ENCODE measurements around the gene CPSF4. TPM values are rescaled to one million over a fixed set of nuclear protein-coding genes. Genes with fewer than 3 reads are reported as not detected.

CPSF4 gene
- 48.7 and 63.6 TPM in 2 replicates for total RNA-seq (2014; rRNA removed; shearing (Covaris generic); ENCODE audit: low replicate concordance)

DNA sequence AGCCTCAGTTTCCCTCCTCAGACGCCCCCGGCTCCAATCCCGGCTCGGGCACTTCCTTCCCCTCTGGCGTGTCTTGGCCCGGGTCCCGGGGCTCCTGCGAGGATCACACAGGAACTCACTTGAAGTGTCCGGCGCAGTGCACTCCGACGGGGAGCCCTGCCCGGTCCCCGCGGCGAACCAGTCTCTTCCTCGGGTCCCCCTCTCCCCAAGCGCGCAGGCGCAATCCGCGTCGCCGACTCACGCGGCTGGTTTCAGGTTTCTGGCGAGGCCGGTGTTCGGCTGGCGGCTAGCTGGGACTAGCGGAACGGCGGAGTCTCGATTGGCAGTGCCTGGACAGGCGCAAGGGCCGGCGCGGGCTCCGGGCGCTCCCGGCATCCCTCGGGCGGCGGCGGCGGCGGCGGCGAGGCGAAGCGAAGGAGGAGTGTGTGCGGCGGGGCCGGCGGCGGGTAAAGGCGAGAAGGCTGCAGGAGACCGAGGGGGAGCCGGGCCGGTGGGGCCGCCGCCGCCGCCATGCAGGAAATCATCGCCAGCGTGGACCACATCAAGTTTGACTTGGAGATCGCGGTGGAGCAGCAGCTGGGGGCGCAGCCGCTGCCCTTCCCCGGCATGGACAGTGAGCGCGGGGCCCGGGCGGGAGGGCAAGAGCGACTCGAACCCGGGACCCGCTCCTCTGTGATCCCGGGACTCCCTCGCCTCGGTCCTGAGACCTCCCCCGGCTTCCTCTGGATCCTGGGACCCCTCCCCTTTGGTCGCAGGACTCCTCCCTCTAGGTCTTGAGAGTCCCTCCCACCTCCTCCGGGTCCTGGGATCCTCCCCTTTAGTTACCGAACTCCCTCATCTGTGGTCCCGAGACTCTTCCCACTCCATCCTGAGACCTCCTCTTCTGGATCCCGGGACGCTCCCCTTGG is at the start of gene CPSF4, which contains the start of gene PTCD1:
Gene CPSF4 (plus strand): TSS at position 371 of the 908 bp plus-strand sequence. CDS start 140 bp downstream, at position 511.
Gene PTCD1 (minus strand): TSS at position 226 of the 908 bp plus-strand sequence. CDS start 3,556 bp downstream, outside the sequence.
- H3K36me3 ChIP-seq (ENCODE audit: insufficient read depth, low read length) = peaks cover 7% of the 10 kb centered on the region
- no peaks in the 10 kb centered on the region for H3K27me3 ChIP-seq (ENCODE audit: low read length)
- peak within 1 kb of the TSS; percentile 92 for H3K4me3 ChIP-seq (ENCODE audit: low read length)
- peak; percentile 97 for DNase-seq
- no peaks in the 10 kb centered on the region for H3K9me2 ChIP-seq (replicated peaks; ENCODE audit: insufficient read depth, low read length)
- peaks cover 18% of the 10 kb centered on the region for H3K4me1 ChIP-seq (ENCODE audit: low read length)
- no peaks in the 10 kb centered on the region for H3K9me3 ChIP-seq (ENCODE audit: low read length)
- peaks cover 72% of the 10 kb centered on the region for H3K79me2 ChIP-seq (ENCODE audit: low read length)
- H3K9ac ChIP-seq (ENCODE audit: low read length) = peak within 1 kb of the TSS; percentile 96
- peaks cover 12% of the 10 kb centered on the region; the same call in 1 of the 2 replicates for H4K20me1 ChIP-seq (ENCODE audit: insufficient read depth, low read depth, low read length)
- peak within 1 kb of the TSS; percentile 90 for H3K4me2 ChIP-seq (ENCODE audit: low read depth, low read length, poor library complexity, severe bottlenecking)
- H2AFZ ChIP-seq (ENCODE audit: low read length) = peak within 1 kb of the TSS; percentile 93
- H3K27ac ChIP-seq (ENCODE audit: low read length) = peak within 1 kb of the TSS; percentile 57; the same call in 1 of the 2 replicates

DNA sequence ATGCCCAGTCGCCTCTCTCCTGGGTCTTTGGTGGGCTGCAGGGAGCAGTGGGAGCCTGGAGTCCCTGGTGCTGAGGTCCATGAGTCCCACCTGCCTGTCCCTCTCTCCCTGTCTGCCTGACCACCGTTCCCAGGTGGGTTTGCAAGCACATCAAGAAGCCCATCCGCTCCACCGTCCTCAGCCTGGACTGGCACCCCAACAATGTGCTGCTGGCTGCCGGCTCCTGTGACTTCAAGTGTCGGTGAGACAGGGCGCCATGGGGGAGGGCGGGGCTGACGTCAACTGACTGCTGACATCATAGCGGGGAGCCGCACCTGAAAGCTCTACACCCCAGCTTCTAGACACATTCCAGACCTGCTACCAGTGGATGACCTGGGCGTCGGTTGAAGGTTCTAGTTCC is 49.0 kb upstream of the CPSF4 start:
- no peaks in the 10 kb centered on the region for H3K9me3 ChIP-seq (ENCODE audit: low read length)
- peaks cover 8% of the 10 kb centered on the region for H4K20me1 ChIP-seq (ENCODE audit: insufficient read depth, low read depth, low read length)
- no peaks in the 10 kb centered on the region; the same call in 1 of the 2 replicates for H3K4me1 ChIP-seq (ENCODE audit: low read length)
- H3K36me3 ChIP-seq (ENCODE audit: insufficient read depth, low read length) = peaks cover 11% of the 10 kb centered on the region; the same call in 1 of the 2 replicates
- H3K4me2 ChIP-seq (ENCODE audit: low read depth, low read length, poor library complexity, severe bottlenecking) = no peak overlapping the region
- no peak for DNase-seq
- no peak overlapping the region for H3K27ac ChIP-seq (ENCODE audit: low read length)
- H3K9me2 ChIP-seq (replicated peaks; ENCODE audit: insufficient read depth, low read length) = no peaks in the 10 kb centered on the region
- no peak overlapping the region for H3K9ac ChIP-seq (ENCODE audit: low read length)
- no peaks in the 10 kb centered on the region; the same call in 1 of the 2 replicates for H3K79me2 ChIP-seq (ENCODE audit: low read length)
- H3K4me3 ChIP-seq (ENCODE audit: low read length) = no peak overlapping the region
- H3K27me3 ChIP-seq (ENCODE audit: low read length) = no peaks in the 10 kb centered on the region
- no peak overlapping the region for H2AFZ ChIP-seq (ENCODE audit: low read length)

DNA sequence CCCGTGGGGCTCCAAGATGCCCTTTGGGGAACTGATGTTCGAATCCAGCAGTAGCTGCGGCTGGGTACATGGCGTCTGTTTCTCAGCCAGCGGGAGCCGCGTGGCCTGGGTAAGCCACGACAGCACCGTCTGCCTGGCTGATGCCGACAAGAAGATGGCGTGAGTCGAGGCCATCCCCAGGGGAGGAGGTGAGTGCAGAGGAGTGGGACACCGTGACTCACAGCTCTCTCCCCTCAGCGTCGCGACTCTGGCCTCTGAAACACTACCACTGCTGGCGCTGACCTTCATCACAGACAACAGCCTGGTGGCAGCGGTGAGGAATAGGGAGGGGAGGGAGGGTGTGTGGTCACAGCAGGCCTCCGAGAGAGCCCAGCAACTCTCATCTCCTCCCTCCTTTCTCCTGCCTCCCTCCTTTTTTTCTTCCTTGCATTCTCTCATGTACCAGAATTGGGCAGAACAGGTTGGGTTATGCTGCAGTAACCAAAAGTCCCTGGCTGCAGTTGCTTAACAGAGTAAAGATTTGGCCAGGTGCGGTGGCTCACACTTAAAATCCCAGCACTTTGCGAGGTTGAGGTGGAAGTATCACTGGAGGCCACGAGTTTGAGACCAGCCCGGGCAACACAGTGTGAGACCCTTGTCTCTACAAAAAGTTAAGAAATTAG is 47.7 kb upstream of the CPSF4 start:
- Histone ChIP-seq H3K4me3 (ENCODE audit: low read length) (no peak overlapping the region), H3K27me3 (ENCODE audit: low read length) (no peaks in the 10 kb centered on the region), H3K9me2 (replicated peaks; ENCODE audit: insufficient read depth, low read length) (no peaks in the 10 kb centered on the region), H3K9ac (ENCODE audit: low read length) (no peak overlapping the region), H3K36me3 (ENCODE audit: insufficient read depth, low read length) (peaks cover 14% of the 10 kb centered on the region), H4K20me1 (ENCODE audit: insufficient read depth, low read depth, low read length) (peaks cover 15% of the 10 kb centered on the region), H3K4me2 (ENCODE audit: low read depth, low read length, poor library complexity, severe bottlenecking) (no peak overlapping the region), H2AFZ (ENCODE audit: low read length) (no peak overlapping the region), H3K27ac (ENCODE audit: low read length) (no peak overlapping the region), H3K79me2 (ENCODE audit: low read length) (no peaks in the 10 kb centered on the region; the same call in 1 of the 2 replicates), H3K4me1 (ENCODE audit: low read length) (no peaks in the 10 kb centered on the region; the same call in 1 of the 2 replicates), H3K9me3 (ENCODE audit: low read length) (no peaks in the 10 kb centered on the region)
- no peak for DNase-seq

DNA sequence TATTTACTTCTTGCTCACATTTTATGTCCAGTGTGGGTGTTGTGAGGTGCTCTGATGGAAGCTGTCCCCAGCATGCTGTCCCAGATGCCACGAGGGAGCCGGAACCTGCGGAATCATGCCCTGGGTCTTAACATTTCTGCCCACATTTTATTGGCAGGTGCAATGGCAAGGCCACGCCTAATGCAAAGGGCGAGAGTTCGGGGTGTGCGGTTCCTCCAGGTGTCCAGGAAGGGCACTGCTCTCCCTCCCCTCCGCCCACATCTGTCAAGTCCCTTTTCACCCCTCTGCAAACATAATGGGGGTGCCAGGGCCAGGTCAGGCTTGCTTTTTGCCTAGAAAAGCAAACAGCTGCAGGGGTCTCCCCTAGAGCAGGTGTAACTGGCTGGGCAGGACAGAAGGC is 46.7 kb upstream of the CPSF4 start:
- Histone ChIP-seq H3K4me1 (ENCODE audit: low read length) (no peaks in the 10 kb centered on the region; the same call in 1 of the 2 replicates), H3K27me3 (ENCODE audit: low read length) (no peaks in the 10 kb centered on the region), H3K4me3 (ENCODE audit: low read length) (no peak overlapping the region), H3K4me2 (ENCODE audit: low read depth, low read length, poor library complexity, severe bottlenecking) (no peak overlapping the region), H3K9ac (ENCODE audit: low read length) (no peak overlapping the region), H3K27ac (ENCODE audit: low read length) (no peak overlapping the region), H3K9me3 (ENCODE audit: low read length) (no peaks in the 10 kb centered on the region), H2AFZ (ENCODE audit: low read length) (no peak overlapping the region), H3K9me2 (replicated peaks; ENCODE audit: insufficient read depth, low read length) (no peaks in the 10 kb centered on the region), H3K79me2 (ENCODE audit: low read length) (no peaks in the 10 kb centered on the region; the same call in 1 of the 2 replicates), H4K20me1 (ENCODE audit: insufficient read depth, low read depth, low read length) (peaks cover 21% of the 10 kb centered on the region), H3K36me3 (ENCODE audit: insufficient read depth, low read length) (peaks cover 16% of the 10 kb centered on the region)
- no peak for DNase-seq

DNA sequence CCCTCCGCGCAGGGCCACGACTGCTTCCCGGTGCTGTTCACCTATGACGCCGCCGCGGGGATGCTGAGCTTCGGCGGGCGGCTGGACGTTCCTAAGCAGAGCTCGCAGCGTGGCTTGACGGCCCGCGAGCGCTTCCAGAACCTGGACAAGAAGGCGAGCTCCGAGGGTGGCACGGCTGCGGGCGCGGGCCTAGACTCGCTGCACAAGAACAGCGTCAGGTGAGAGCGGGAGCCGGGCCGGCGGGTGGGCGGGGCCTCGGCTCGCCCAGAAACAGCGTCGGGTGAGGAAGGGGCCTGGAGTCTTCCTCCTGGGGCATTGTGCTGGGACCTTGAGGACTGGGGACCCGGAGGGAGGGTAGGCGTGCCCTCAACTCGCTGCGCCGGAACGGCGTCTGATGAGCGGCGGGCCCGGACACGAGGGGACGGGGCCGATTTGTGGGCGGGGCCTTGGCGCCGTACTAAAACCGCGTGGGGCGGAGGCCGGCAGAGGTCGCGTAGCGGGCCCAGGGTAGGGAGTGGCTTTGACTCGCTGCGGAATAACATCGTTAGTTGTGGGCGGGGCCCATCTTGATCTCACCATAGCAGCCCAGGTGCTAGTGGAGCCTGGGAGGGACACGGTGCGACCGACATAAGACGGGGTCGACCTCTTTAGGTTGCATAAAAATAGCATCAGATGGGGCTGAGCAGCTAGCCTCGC is 45.9 kb upstream of the CPSF4 start:
- Histone ChIP-seq H3K36me3 (ENCODE audit: insufficient read depth, low read length) (peaks cover 23% of the 10 kb centered on the region), H3K9ac (ENCODE audit: low read length) (no peak overlapping the region), H3K27me3 (ENCODE audit: low read length) (no peaks in the 10 kb centered on the region), H4K20me1 (ENCODE audit: insufficient read depth, low read depth, low read length) (peaks cover 26% of the 10 kb centered on the region), H3K4me2 (ENCODE audit: low read depth, low read length, poor library complexity, severe bottlenecking) (no peak overlapping the region), H3K4me1 (ENCODE audit: low read length) (no peaks in the 10 kb centered on the region; the same call in 1 of the 2 replicates), H3K9me2 (replicated peaks; ENCODE audit: insufficient read depth, low read length) (no peaks in the 10 kb centered on the region), H3K79me2 (ENCODE audit: low read length) (no peaks in the 10 kb centered on the region; the same call in 1 of the 2 replicates), H2AFZ (ENCODE audit: low read length) (no peak overlapping the region), H3K9me3 (ENCODE audit: low read length) (no peaks in the 10 kb centered on the region), H3K4me3 (ENCODE audit: low read length) (no peak overlapping the region), H3K27ac (ENCODE audit: low read length) (no peak overlapping the region)
- DNase-seq = peak; percentile 67

- H2AFZ ChIP-seq (ENCODE audit: low read length) = no peak overlapping the region
- no peaks in the 10 kb centered on the region for H3K27me3 ChIP-seq (ENCODE audit: low read length)
- no peak overlapping the region for H3K27ac ChIP-seq (ENCODE audit: low read length)
- no peaks in the 10 kb centered on the region for H3K9me2 ChIP-seq (replicated peaks; ENCODE audit: insufficient read depth, low read length)
- no peaks in the 10 kb centered on the region; the same call in 1 of the 2 replicates for H3K4me1 ChIP-seq (ENCODE audit: low read length)
- H3K36me3 ChIP-seq (ENCODE audit: insufficient read depth, low read length) = peaks cover 30% of the 10 kb centered on the region
- no peak overlapping the region for H3K4me2 ChIP-seq (ENCODE audit: low read depth, low read length, poor library complexity, severe bottlenecking)
- no peak for DNase-seq
- no peaks in the 10 kb centered on the region; the same call in 1 of the 2 replicates for H3K79me2 ChIP-seq (ENCODE audit: low read length)
- H3K9ac ChIP-seq (ENCODE audit: low read length) = no peak overlapping the region
- H3K4me3 ChIP-seq (ENCODE audit: low read length) = no peak overlapping the region
- no peaks in the 10 kb centered on the region for H3K9me3 ChIP-seq (ENCODE audit: low read length)
- H4K20me1 ChIP-seq (ENCODE audit: insufficient read depth, low read depth, low read length) = peaks cover 26% of the 10 kb centered on the region
These were observed 45.2 kb upstream of the CPSF4 start for GRCh38 chr7:99393355-99394187.

GRCh38 chr7:99394188-99394502 is 44.6 kb upstream of the CPSF4 start:
- Histone ChIP-seq H3K4me1 (ENCODE audit: low read length) (no peaks in the 10 kb centered on the region; the same call in 1 of the 2 replicates), H3K9me3 (ENCODE audit: low read length) (no peaks in the 10 kb centered on the region), H3K27me3 (ENCODE audit: low read length) (no peaks in the 10 kb centered on the region), H3K36me3 (ENCODE audit: insufficient read depth, low read length) (peaks cover 30% of the 10 kb centered on the region), H3K79me2 (ENCODE audit: low read length) (no peaks in the 10 kb centered on the region; the same call in 1 of the 2 replicates), H2AFZ (ENCODE audit: low read length) (no peak overlapping the region), H3K9ac (ENCODE audit: low read length) (no peak overlapping the region), H3K4me3 (ENCODE audit: low read length) (no peak overlapping the region), H3K9me2 (replicated peaks; ENCODE audit: insufficient read depth, low read length) (no peaks in the 10 kb centered on the region), H3K27ac (ENCODE audit: low read length) (no peak overlapping the region), H4K20me1 (ENCODE audit: insufficient read depth, low read depth, low read length) (peaks cover 26% of the 10 kb centered on the region), H3K4me2 (ENCODE audit: low read depth, low read length, poor library complexity, severe bottlenecking) (no peak overlapping the region)
- no peak for DNase-seq
